A673 (cell line): Measurements from ENCODE around the gene CRB2. TPM values are rescaled to one million over a fixed set of nuclear protein-coding genes. Genes with fewer than 3 reads are reported as not detected.

Experiments used
- BruUV-seq: library from RNA; stranded (reverse); fragments of 400-500 nt; replicated peaks from 2 replicates; lab custom pipeline; 2021; lab: Mats Ljungman, UMichigan
- CTCF ChIA-PET: fragments of 300-600 bp; sonication (Branson Sonifier 250); formaldehyde crosslinking; loops from one replicate; lab custom pipeline; 2022; ENCODE audit warnings: antibody characterized with exemption; lab: Charles Lee
- POLR2A ChIA-PET: fragments of 300-600 bp; sonication (Branson Sonifier 250); formaldehyde crosslinking; loops from one replicate; lab custom pipeline; 2022; ENCODE audit warnings: antibody characterized with exemption; ENCODE audit not compliant: low non-redundant PET; lab: Charles Lee
- DNase-seq: peaks from one replicate; pipeline ENCODE4 v3.0.0-alpha.2; 2015; ENCODE audit warnings: low spot score
- H3K27ac ChIP-seq: fragments of 200-600 bp; sonication (generic); 2 replicates; pipeline ENCODE4 v1.5.1; 2016; ENCODE audit warnings: mixed run types, low read depth, mild to moderate bottlenecking, mixed read lengths, antibody characterized with exemption, low read length; ENCODE audit not compliant: poor library complexity, severe bottlenecking
- H3K27me3 ChIP-seq: fragments of 200-600 bp; sonication (generic); replicated peaks from 2 replicates; pipeline ENCODE4 v1.6.1; 2017; ENCODE audit warnings: mixed run types, low read depth, mild to moderate bottlenecking, mixed read lengths, antibody characterized with exemption, low read length; ENCODE audit not compliant: insufficient read depth, poor library complexity
- H3K36me3 ChIP-seq: fragments of 200-600 bp; sonication (generic); 2 replicates; pipeline ENCODE4 v1.6.1; 2016; ENCODE audit warnings: mixed run types, mild to moderate bottlenecking, mixed read lengths, antibody characterized with exemption, low read length; ENCODE audit not compliant: insufficient read depth, poor library complexity, severe bottlenecking
- H3K4me1 ChIP-seq: fragments of 200-600 bp; sonication (generic); 2 replicates; pipeline ENCODE4 v1.6.1; 2017; ENCODE audit warnings: mixed run types, mild to moderate bottlenecking, mixed read lengths, antibody characterized with exemption, low read length; ENCODE audit not compliant: insufficient read depth, poor library complexity, severe bottlenecking
- H3K4me3 ChIP-seq: fragments of 200-600 bp; sonication (generic); 2 replicates; pipeline ENCODE4 v1.5.1; 2016; ENCODE audit warnings: low read depth, mixed run types, mild to moderate bottlenecking, mixed read lengths, low read length; ENCODE audit not compliant: poor library complexity, severe bottlenecking
- H3K9me3 ChIP-seq: fragments of 200-600 bp; sonication (generic); 2 replicates; pipeline ENCODE4 v1.6.1; 2016; ENCODE audit warnings: mixed run types, low read depth, mild to moderate bottlenecking, mixed read lengths, antibody characterized with exemption, low read length; ENCODE audit not compliant: poor library complexity, severe bottlenecking
- CTCF ChIP-seq: fragments of 300-800, 200-600 bp; sonication (generic); conservative IDR thresholded peaks from 2 replicates; pipeline ENCODE4 v1.5.1; 2017; ENCODE audit warnings: low read depth, mild to moderate bottlenecking, antibody characterized with exemption, low read length, moderate library complexity, mixed read lengths
- EZH2 ChIP-seq: fragments of 200-600 bp; sonication (generic); IDR thresholded peaks from 2 replicates; pipeline ENCODE4 v1.6.1; 2017; ENCODE audit warnings: borderline replicate concordance, low read depth, mild to moderate bottlenecking, mixed read lengths, antibody characterized with exemption, low read length; ENCODE audit not compliant: poor library complexity, severe bottlenecking
- intact Hi-C: fragments of 100-400 bp; cut with micrococcal nuclease; formaldehyde crosslinking; loops from one replicate; pipeline ENCODE4 v1.10.0; 2022; ENCODE audit not compliant: unreplicated experiment
- total RNA-seq: library from RNA; stranded (reverse); gene quantifications from 2 replicates; pipeline ENCODE4 v1.2.3, GENCODE V29; 2021

The CRB2 gene
- total RNA-seq, 1 experiment from 2014 or later, result 0.47 TPM

GRCh38 chr9:123311250-123311752 lies 44.7 kb upstream of the CRB2 start:
- no TSS peak for BruUV-seq
- Histone ChIP-seq H3K4me3 (peak overlapping the region; percentile 12), H3K36me3 (no peaks in the 10 kb centered on the region), H3K4me1 (peaks cover 60% of the 10 kb centered on the region), H3K27ac (peak overlapping the region; percentile 98), H3K9me3 (no peaks in the 10 kb centered on the region), H3K27me3 (no peaks in the 10 kb centered on the region)
- intact Hi-C loops, result no loop called here
- DNase-seq, result peak; percentile 86
- ChIA-PET POLR2A (no interaction called here), CTCF (no interaction called here)
- TF ChIP-seq CTCF, result no peak
- no peak for TF ChIP-seq EZH2

GRCh38 chr9:123312306-123312877 lies 43.6 kb upstream of the CRB2 start:
- no peaks in the 10 kb centered on the region for H3K36me3 ChIP-seq
- POLR2A ChIA-PET, result interaction anchor here (0.6 kb wide), 2 partner anchors 13 to 25 kb away, joined by 3 to 6 read pairs; no protein-coding TSS in a partner anchor
- no peaks in the 10 kb centered on the region for H3K27me3 ChIP-seq
- BruUV-seq, result no TSS peak
- peaks cover 53% of the 10 kb centered on the region for H3K4me1 ChIP-seq
- H3K9me3 ChIP-seq, result no peaks in the 10 kb centered on the region
- DNase-seq, result peak; percentile 92
- intact Hi-C loops, result no loop called here
- no peak for TF ChIP-seq EZH2
- TF ChIP-seq CTCF, result peak; percentile 34
- peak overlapping the region; percentile 98 for H3K27ac ChIP-seq
- CTCF ChIA-PET, result interaction anchor here (1.0 kb wide), 1 partner anchor 38 kb away, joined by 5 read pairs; no protein-coding TSS in a partner anchor
- no peak overlapping the region for H3K4me3 ChIP-seq

GRCh38 chr9:123314617-123315016 lies 41.4 kb upstream of the CRB2 start:
- TF ChIP-seq EZH2, result no peak
- TF ChIP-seq CTCF, result no peak
- no peaks in the 10 kb centered on the region for H3K9me3 ChIP-seq
- CTCF ChIA-PET, result interaction anchor here (0.5 kb wide), 1 partner anchor 8 kb away, joined by 3 read pairs; no protein-coding TSS in a partner anchor
- POLR2A ChIA-PET, result no interaction called here
- DNase-seq, result no peak
- no TSS peak for BruUV-seq
- peaks cover 57% of the 10 kb centered on the region for H3K4me1 ChIP-seq
- no peaks in the 10 kb centered on the region for H3K36me3 ChIP-seq
- no peak overlapping the region for H3K4me3 ChIP-seq
- intact Hi-C loops, result no loop called here
- no peaks in the 10 kb centered on the region for H3K27me3 ChIP-seq
- peak overlapping the region; percentile 93 for H3K27ac ChIP-seq
